ENCODE measurements around the gene GLRB. TPM values are rescaled to one million over a fixed set of nuclear protein-coding genes. Genes with fewer than 3 reads are reported as not detected.

Gene GLRB
- total RNA-seq, 1 experiment from 2014 or later, result not detected

GRCh38 chr4:157195374-157195773 is 119.4 kb downstream of the GLRB start:
- H3K27ac ChIP-seq (ENCODE audit: low read length), result no peak overlapping the region
- H3K4me1 ChIP-seq (ENCODE audit: low read length), result no peaks in the 10 kb centered on the region
- H3K4me3 ChIP-seq (ENCODE audit: low read length), result no peak overlapping the region
- H3K27me3 ChIP-seq (ENCODE audit: low read length), result no peaks in the 10 kb centered on the region
- no peak overlapping the region for H3K4me2 ChIP-seq (ENCODE audit: low read depth, low read length, poor library complexity, severe bottlenecking)
- no peaks in the 10 kb centered on the region; the same call in 1 of the 2 replicates for H3K9me2 ChIP-seq (replicated peaks; ENCODE audit: insufficient read depth, low read length)
- H3K79me2 ChIP-seq (ENCODE audit: low read length), result no peaks in the 10 kb centered on the region
- no peak overlapping the region for H2AFZ ChIP-seq (ENCODE audit: low read length)
- H3K36me3 ChIP-seq (ENCODE audit: insufficient read depth, low read length), result no peaks in the 10 kb centered on the region
- no peak for DNase-seq
- peaks cover 10% of the 10 kb centered on the region for H3K9me3 ChIP-seq (ENCODE audit: low read length)
- H4K20me1 ChIP-seq (ENCODE audit: insufficient read depth, low read depth, low read length), result no peaks in the 10 kb centered on the region
- H3K9ac ChIP-seq (ENCODE audit: low read length), result no peak overlapping the region

GRCh38 chr4:157196046-157196445 is 120.1 kb downstream of the GLRB start:
- H3K4me2 ChIP-seq (ENCODE audit: low read depth, low read length, poor library complexity, severe bottlenecking), result no peak overlapping the region
- no peak overlapping the region for H3K27ac ChIP-seq (ENCODE audit: low read length)
- H3K36me3 ChIP-seq (ENCODE audit: insufficient read depth, low read length), result no peaks in the 10 kb centered on the region
- H3K27me3 ChIP-seq (ENCODE audit: low read length), result no peaks in the 10 kb centered on the region
- H4K20me1 ChIP-seq (ENCODE audit: insufficient read depth, low read depth, low read length), result no peaks in the 10 kb centered on the region
- no peak for DNase-seq
- H3K9me2 ChIP-seq (replicated peaks; ENCODE audit: insufficient read depth, low read length), result no peaks in the 10 kb centered on the region; the same call in 1 of the 2 replicates
- H3K9ac ChIP-seq (ENCODE audit: low read length), result no peak overlapping the region
- H3K9me3 ChIP-seq (ENCODE audit: low read length), result peaks cover 7% of the 10 kb centered on the region
- H3K4me3 ChIP-seq (ENCODE audit: low read length), result no peak overlapping the region
- H2AFZ ChIP-seq (ENCODE audit: low read length), result no peak overlapping the region
- no peaks in the 10 kb centered on the region for H3K79me2 ChIP-seq (ENCODE audit: low read length)
- H3K4me1 ChIP-seq (ENCODE audit: low read length), result no peaks in the 10 kb centered on the region

GRCh38 chr4:157204634-157205244 is 128.8 kb downstream of the GLRB start:
- peak; percentile 75 for DNase-seq

GRCh38 chr4:157217708-157218107 is 141.8 kb downstream of the GLRB start:
- Histone ChIP-seq H3K9me3 (ENCODE audit: low read length) (peaks cover 19% of the 10 kb centered on the region), H3K79me2 (ENCODE audit: low read length) (no peaks in the 10 kb centered on the region), H4K20me1 (ENCODE audit: insufficient read depth, low read depth, low read length) (no peaks in the 10 kb centered on the region), H3K9ac (ENCODE audit: low read length) (no peak overlapping the region), H3K27ac (ENCODE audit: low read length) (no peak overlapping the region), H3K36me3 (ENCODE audit: insufficient read depth, low read length) (no peaks in the 10 kb centered on the region), H3K27me3 (ENCODE audit: low read length) (no peaks in the 10 kb centered on the region), H3K4me3 (ENCODE audit: low read length) (no peak overlapping the region), H3K4me1 (ENCODE audit: low read length) (no peaks in the 10 kb centered on the region), H3K9me2 (replicated peaks; ENCODE audit: insufficient read depth, low read length) (no peaks in the 10 kb centered on the region), H3K4me2 (ENCODE audit: low read depth, low read length, poor library complexity, severe bottlenecking) (no peak overlapping the region), H2AFZ (ENCODE audit: low read length) (no peak overlapping the region)
- peak; percentile 73 for DNase-seq

More at GRCh38 chr4:157204634-157205244, 128.8 kb downstream of the GLRB start:
- Histone ChIP-seq H3K27me3 (ENCODE audit: low read length) (no peaks in the 10 kb centered on the region), H2AFZ (ENCODE audit: low read length) (no peak overlapping the region), H3K4me2 (ENCODE audit: low read depth, low read length, poor library complexity, severe bottlenecking) (no peak overlapping the region), H3K36me3 (ENCODE audit: insufficient read depth, low read length) (no peaks in the 10 kb centered on the region), H3K4me1 (ENCODE audit: low read length) (no peaks in the 10 kb centered on the region), H3K9me3 (ENCODE audit: low read length) (peaks cover 4% of the 10 kb centered on the region; the same call in 1 of the 2 replicates), H3K79me2 (ENCODE audit: low read length) (no peaks in the 10 kb centered on the region), H3K27ac (ENCODE audit: low read length) (no peak overlapping the region), H4K20me1 (ENCODE audit: insufficient read depth, low read depth, low read length) (no peaks in the 10 kb centered on the region), H3K9ac (ENCODE audit: low read length) (no peak overlapping the region), H3K9me2 (replicated peaks; ENCODE audit: insufficient read depth, low read length) (no peaks in the 10 kb centered on the region), H3K4me3 (ENCODE audit: low read length) (no peak overlapping the region)

GRCh38 chr4:157219711-157220370 is 143.9 kb downstream of the GLRB start:
- Histone ChIP-seq H3K9ac (ENCODE audit: low read length) (no peak overlapping the region), H3K27me3 (ENCODE audit: low read length) (no peaks in the 10 kb centered on the region), H4K20me1 (ENCODE audit: insufficient read depth, low read depth, low read length) (no peaks in the 10 kb centered on the region), H3K36me3 (ENCODE audit: insufficient read depth, low read length) (no peaks in the 10 kb centered on the region), H3K9me2 (replicated peaks; ENCODE audit: insufficient read depth, low read length) (no peaks in the 10 kb centered on the region), H3K4me1 (ENCODE audit: low read length) (no peaks in the 10 kb centered on the region), H3K4me2 (ENCODE audit: low read depth, low read length, poor library complexity, severe bottlenecking) (no peak overlapping the region), H3K4me3 (ENCODE audit: low read length) (no peak overlapping the region), H3K27ac (ENCODE audit: low read length) (no peak overlapping the region), H3K9me3 (ENCODE audit: low read length) (peaks cover 21% of the 10 kb centered on the region), H3K79me2 (ENCODE audit: low read length) (no peaks in the 10 kb centered on the region), H2AFZ (ENCODE audit: low read length) (no peak overlapping the region)
- no peak for DNase-seq

GRCh38 chr4:157220371-157220881 is 144.5 kb downstream of the GLRB start, which contains the start of gene GRIA2:
Gene GRIA2, plus strand, starts transcription at chr4:157220728. Its CDS starts 315 bp downstream, at chr4:157221043.
- H3K27me3 ChIP-seq (ENCODE audit: low read length), result no peaks in the 10 kb centered on the region
- no peak within 1 kb of the TSS for H3K27ac ChIP-seq (ENCODE audit: low read length)
- H2AFZ ChIP-seq (ENCODE audit: low read length), result no peak within 1 kb of the TSS
- H3K9me2 ChIP-seq (replicated peaks; ENCODE audit: insufficient read depth, low read length), result no peaks in the 10 kb centered on the region
- H3K9ac ChIP-seq (ENCODE audit: low read length), result no peak within 1 kb of the TSS
- no peaks in the 10 kb centered on the region for H3K79me2 ChIP-seq (ENCODE audit: low read length)
- H3K4me2 ChIP-seq (ENCODE audit: low read depth, low read length, poor library complexity, severe bottlenecking), result no peak within 1 kb of the TSS
- no peaks in the 10 kb centered on the region for H4K20me1 ChIP-seq (ENCODE audit: insufficient read depth, low read depth, low read length)
- no peak within 1 kb of the TSS for H3K4me3 ChIP-seq (ENCODE audit: low read length)
- H3K4me1 ChIP-seq (ENCODE audit: low read length), result no peaks in the 10 kb centered on the region
- no peaks in the 10 kb centered on the region for H3K36me3 ChIP-seq (ENCODE audit: insufficient read depth, low read length)
- H3K9me3 ChIP-seq (ENCODE audit: low read length), result peaks cover 24% of the 10 kb centered on the region
- DNase-seq, result no peak

- H3K79me2 ChIP-seq (ENCODE audit: low read length), result no peaks in the 10 kb centered on the region
- no peaks in the 10 kb centered on the region for H3K9me2 ChIP-seq (replicated peaks; ENCODE audit: insufficient read depth, low read length)
- no peak overlapping the region for H3K27ac ChIP-seq (ENCODE audit: low read length)
- no peaks in the 10 kb centered on the region for H3K4me1 ChIP-seq (ENCODE audit: low read length)
- H2AFZ ChIP-seq (ENCODE audit: low read length), result no peak overlapping the region
- H3K9ac ChIP-seq (ENCODE audit: low read length), result no peak overlapping the region
- no peak for DNase-seq
- peaks cover 25% of the 10 kb centered on the region for H3K9me3 ChIP-seq (ENCODE audit: low read length)
- H3K4me2 ChIP-seq (ENCODE audit: low read depth, low read length, poor library complexity, severe bottlenecking), result no peak overlapping the region
- no peaks in the 10 kb centered on the region for H3K27me3 ChIP-seq (ENCODE audit: low read length)
- no peak overlapping the region for H3K4me3 ChIP-seq (ENCODE audit: low read length)
- H4K20me1 ChIP-seq (ENCODE audit: insufficient read depth, low read depth, low read length), result no peaks in the 10 kb centered on the region
- H3K36me3 ChIP-seq (ENCODE audit: insufficient read depth, low read length), result no peaks in the 10 kb centered on the region
Measured at GRCh38 chr4:157221426-157221894, 145.5 kb downstream of the GLRB start.

All from Karpas-422 (cell line).